ENCODE data around the gene USP3. TPM values are rescaled to one million over a fixed set of nuclear protein-coding genes. Genes with fewer than 3 reads are reported as not detected.

Gene USP3
- polyA plus RNA-seq, 1 donor (not counting 4 experiments of a cell fraction or from before 2014, with no cell fraction given) = 16.2 TPM

DNA sequence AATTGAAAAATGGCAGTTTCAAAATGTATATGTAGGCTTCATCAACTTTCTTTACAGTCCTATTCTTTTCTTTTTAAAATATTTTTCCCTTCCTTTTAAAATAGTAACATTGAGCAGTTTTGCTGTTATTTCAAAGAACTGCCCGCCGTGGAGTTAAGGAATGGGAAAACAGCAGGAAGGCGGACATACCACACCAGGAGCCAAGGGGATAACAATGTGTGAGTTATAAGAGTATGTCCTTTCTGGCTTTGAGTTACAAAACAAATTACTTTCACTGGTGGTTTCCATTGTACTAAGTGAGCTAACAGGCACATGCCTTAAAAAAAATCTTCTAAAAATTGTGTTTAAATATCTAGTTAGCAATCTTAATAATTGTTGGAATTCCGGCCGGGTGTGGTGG is 55.4 kb downstream of the USP3 start:
- TF ChIP-seq, protein P1, sequence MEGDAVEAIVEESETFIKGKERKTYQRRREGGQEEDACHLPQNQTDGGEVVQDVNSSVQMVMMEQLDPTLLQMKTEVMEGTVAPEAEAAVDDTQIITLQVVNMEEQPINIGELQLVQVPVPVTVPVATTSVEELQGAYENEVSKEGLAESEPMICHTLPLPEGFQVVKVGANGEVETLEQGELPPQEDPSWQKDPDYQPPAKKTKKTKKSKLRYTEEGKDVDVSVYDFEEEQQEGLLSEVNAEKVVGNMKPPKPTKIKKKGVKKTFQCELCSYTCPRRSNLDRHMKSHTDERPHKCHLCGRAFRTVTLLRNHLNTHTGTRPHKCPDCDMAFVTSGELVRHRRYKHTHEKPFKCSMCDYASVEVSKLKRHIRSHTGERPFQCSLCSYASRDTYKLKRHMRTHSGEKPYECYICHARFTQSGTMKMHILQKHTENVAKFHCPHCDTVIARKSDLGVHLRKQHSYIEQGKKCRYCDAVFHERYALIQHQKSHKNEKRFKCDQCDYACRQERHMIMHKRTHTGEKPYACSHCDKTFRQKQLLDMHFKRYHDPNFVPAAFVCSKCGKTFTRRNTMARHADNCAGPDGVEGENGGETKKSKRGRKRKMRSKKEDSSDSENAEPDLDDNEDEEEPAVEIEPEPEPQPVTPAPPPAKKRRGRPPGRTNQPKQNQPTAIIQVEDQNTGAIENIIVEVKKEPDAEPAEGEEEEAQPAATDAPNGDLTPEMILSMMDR (optimal IDR thresholded peaks at IDR 0.05 in 1 of 3, IDR thresholded peaks at IDR 0.05 in 1 of 3, conservative IDR thresholded peaks at IDR 0.05 in 1 of 3; ENCODE audit: extremely low read depth in 1 of 3, insufficient read depth in 2 of 3, low read length in 3 of 3) = no peak
- TF ChIP-seq EZH2 (IDR thresholded peaks at IDR 0.05; ENCODE audit: low read length) = no peak
- dilution Hi-C loops (cut with MboI; ENCODE audit: extremely low pct_ligation_motif_present, low sequenced_read_pairs) = no loop called here

DNA sequence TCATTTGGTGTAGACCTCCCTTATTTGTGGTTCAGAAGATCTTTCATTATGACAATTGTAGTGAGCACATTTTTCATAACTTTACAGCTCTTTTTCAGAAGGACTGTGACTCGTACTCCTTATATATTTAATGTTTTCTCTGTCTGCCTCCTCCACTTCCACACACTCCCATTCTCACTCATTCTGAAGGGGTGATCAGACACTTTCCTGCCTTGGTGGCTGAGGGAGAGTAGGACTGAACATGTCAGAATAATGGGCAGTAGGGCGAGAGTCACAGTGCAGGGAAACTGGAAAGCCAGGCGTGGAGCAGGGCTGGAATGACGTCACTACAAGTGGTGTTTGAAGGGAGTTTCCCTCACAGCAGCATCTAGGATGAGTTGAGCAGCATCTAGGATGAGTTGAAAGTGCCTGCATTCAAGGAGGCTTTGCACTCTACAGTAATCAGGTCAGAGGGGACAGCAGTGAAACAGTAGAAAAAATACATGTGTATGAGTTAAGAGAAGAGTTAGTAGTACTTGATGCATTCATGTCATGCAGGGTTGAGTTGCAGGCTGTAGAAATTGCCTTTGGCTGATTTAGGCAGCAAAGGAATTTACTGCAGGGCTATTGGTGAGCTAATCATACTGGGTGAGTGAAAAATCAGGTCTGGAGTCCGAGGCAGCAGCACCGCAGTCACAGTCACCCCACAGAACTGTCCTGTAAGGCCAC is 56.5 kb downstream of the USP3 start:
- no peak for FAIRE-seq
- Histone ChIP-seq H3K4me2 (ENCODE audit: control insufficient read depth, extremely low read depth, insufficient read depth, low read depth, low read length) (no peak overlapping the region), H3K9me3 (ENCODE audit: control insufficient read depth, low read depth, low read length) (no peaks in the 10 kb centered on the region), H2AFZ (ENCODE audit: control insufficient read depth, low read length) (no peak overlapping the region), H3K4me1 (ENCODE audit: control insufficient read depth, extremely low read depth, insufficient read depth, low read length) (no peaks in the 10 kb centered on the region), H3K9ac (ENCODE audit: control insufficient read depth, extremely low read depth, insufficient read depth, low read length) (no peak overlapping the region), H3K79me2 (ENCODE audit: control insufficient read depth, insufficient read depth, low read length) (no peaks in the 10 kb centered on the region), H3K36me3 (ENCODE audit: control insufficient read depth in 2 of 2, extremely low read depth in 1 of 2, insufficient read depth in 2 of 2, low read length in 2 of 2) (peaks cover 6 to 8% of the 10 kb centered on the region in 2 experiments), H4K20me1 (ENCODE audit: control insufficient read depth, extremely low read depth, insufficient read depth, low read length) (no peaks in the 10 kb centered on the region), H3K27me3 (ENCODE audit: control insufficient read depth, extremely low read depth, insufficient read depth, low read length) (no peaks in the 10 kb centered on the region), H3K9me1 (ENCODE audit: control insufficient read depth, extremely low read depth, insufficient read depth, low read length) (no peaks in the 10 kb centered on the region), H3K27ac (ENCODE audit: control insufficient read depth, insufficient read depth, low read length) (no peak overlapping the region), H3K4me3 (ENCODE audit: control insufficient read depth in 2 of 3, extremely low read depth in 1 of 3, insufficient read depth in 2 of 3, low read depth in 1 of 3, low read length in 3 of 3) (no peak overlapping the region)
- no peak for DNase-seq (ENCODE audit: low read depth, low spot score)
- dilution Hi-C loops (cut with MboI; ENCODE audit: extremely low pct_ligation_motif_present, low sequenced_read_pairs) = no loop called here
- TF ChIP-seq, protein P1 (optimal IDR thresholded peaks at IDR 0.05 in 1 of 3, IDR thresholded peaks at IDR 0.05 in 1 of 3, conservative IDR thresholded peaks at IDR 0.05 in 1 of 3; ENCODE audit: extremely low read depth in 1 of 3, insufficient read depth in 2 of 3, low read length in 3 of 3) = no peak
- TF ChIP-seq EZH2 (IDR thresholded peaks at IDR 0.05; ENCODE audit: low read length) = no peak

More for the DNA sequence above, 55.4 kb downstream of the USP3 start:
- Histone ChIP-seq H3K27ac (ENCODE audit: control insufficient read depth, insufficient read depth, low read length) (no peak overlapping the region), H3K9me1 (ENCODE audit: control insufficient read depth, extremely low read depth, insufficient read depth, low read length) (no peaks in the 10 kb centered on the region), H3K9me3 (ENCODE audit: control insufficient read depth, low read depth, low read length) (no peaks in the 10 kb centered on the region), H3K27me3 (ENCODE audit: control insufficient read depth, extremely low read depth, insufficient read depth, low read length) (no peaks in the 10 kb centered on the region), H4K20me1 (ENCODE audit: control insufficient read depth, extremely low read depth, insufficient read depth, low read length) (no peaks in the 10 kb centered on the region), H3K36me3 (ENCODE audit: control insufficient read depth in 2 of 2, extremely low read depth in 1 of 2, insufficient read depth in 2 of 2, low read length in 2 of 2) (peaks cover 5 to 8% of the 10 kb centered on the region in 2 experiments), H2AFZ (ENCODE audit: control insufficient read depth, low read length) (no peak overlapping the region), H3K4me2 (ENCODE audit: control insufficient read depth, extremely low read depth, insufficient read depth, low read depth, low read length) (no peak overlapping the region), H3K79me2 (ENCODE audit: control insufficient read depth, insufficient read depth, low read length) (no peaks in the 10 kb centered on the region), H3K4me3 (ENCODE audit: control insufficient read depth in 2 of 3, extremely low read depth in 1 of 3, insufficient read depth in 2 of 3, low read depth in 1 of 3, low read length in 3 of 3) (no peak overlapping the region), H3K4me1 (ENCODE audit: control insufficient read depth, extremely low read depth, insufficient read depth, low read length) (no peaks in the 10 kb centered on the region), H3K9ac (ENCODE audit: control insufficient read depth, extremely low read depth, insufficient read depth, low read length) (no peak overlapping the region)
- no peak for DNase-seq (ENCODE audit: low read depth, low spot score)
- no peak for FAIRE-seq

All from keratinocyte (primary cell).